AG08396 (cell line): ENCODE data around the gene MARF1.
A peak's percentile ranks its signal among the peaks of the same experiment; 100 is the strongest.
"Not testable (repeated sequence)": the region's sequence is repeated elsewhere in the genome, so short reads cannot be mapped to it uniquely, and the experiment has no call there.

ENCODE experiments used
- DNase-seq: peaks from one replicate; pipeline ENCODE4 v3.0.0; 2012; ENCODE audit warnings: low spot score, mixed read lengths

MARF1 gene

DNA sequence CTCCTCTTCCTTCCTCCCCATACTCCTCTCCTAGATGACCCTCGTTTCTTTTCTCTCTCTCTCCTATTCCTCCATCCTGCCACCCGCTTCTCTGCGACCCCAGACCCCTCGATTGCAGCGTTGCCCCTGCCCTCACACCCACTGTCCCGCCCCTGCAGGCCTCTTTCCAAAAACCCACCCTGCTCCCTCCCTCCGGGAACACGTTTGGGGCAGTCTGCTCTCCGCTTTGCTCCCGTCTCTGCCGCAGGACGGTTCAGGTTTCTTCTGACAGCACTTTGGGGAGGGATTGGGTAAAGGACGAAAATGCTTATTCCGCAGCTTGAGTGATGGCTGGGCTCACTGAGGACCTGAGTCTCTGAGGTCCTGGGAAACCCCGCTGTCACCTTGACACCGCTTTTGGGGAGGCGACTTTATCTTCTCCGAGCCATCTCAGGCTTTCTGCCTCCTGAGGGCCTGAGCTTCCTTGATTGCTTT is 7.8 kb upstream of the MARF1 start:
- DNase-seq, result peak; percentile 14

DNA sequence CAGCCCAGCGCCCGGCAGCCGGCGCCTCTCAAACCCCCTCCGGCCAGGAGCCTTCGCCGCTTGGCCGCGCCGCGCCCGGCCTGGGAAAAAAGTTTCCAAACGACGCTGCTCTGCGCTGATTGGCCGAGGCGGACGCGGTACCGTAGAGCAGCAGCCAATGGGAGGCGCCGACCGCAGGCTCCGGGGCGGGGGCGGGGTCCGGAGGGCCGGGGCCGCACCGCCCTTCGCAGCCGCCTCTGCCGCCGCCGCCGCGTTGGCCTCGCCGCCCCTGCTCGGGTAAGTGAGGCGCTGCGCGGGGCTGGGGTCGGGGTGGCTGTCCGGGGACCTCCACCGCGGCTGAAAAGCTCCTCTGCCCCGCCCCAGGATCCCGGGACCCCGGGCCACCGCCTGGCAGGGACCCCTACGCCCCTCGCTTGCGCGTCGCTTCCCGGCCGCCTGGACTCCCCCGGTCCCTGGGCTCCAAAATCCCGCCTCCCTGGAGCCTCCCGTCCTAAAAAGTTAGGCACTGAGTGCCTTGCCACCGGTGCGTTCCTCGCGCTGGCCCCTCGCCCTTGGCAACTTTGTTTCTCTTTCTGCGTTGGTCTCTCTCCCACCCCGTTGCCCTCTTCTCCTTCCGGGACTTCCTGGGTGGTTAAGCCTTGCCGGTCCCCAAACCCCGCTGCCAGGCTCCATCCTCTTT is 7.2 kb upstream of the MARF1 start, which contains the start of gene NDE1:
NDE1 (plus strand) TSS at position 227 of the 679 bp plus-strand sequence. CDS start 14,534 bp downstream, outside the sequence.
- peak; percentile 96 for DNase-seq

DNA sequence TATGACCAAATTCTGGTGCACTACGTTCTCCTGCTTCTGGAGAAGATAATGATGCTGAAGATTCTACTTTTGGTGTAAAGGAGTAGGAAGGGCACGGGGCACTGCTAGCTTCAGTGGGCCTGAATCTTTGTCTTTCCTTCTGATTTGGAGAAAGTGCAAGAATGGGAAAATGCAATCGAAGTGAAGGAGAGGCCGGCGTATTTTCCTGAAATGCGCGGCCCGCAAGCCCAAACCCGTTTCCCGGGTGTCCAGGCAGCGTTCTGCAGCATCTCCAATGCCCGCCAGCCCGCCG is 6.7 kb upstream of the MARF1 start:
- no peak for DNase-seq

DNA sequence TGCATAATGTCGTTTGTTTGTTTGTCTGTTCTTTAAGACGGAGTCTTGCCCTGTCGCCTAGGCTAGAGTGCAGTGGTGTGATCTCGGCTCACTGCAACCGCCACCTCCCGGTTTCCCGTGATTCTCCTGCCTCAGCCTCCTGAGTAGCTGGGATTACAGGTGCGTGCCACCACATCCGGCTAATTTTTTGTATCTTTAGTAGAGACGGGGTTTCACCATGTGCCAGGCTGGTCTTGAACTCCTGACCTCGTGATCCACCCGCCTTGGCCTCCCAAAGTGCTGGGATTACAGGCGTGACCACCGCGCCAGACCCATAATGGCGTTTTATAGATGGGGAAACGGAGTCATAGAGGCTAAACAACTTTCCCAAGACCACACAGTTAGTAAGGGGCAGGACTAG is 6.4 kb upstream of the MARF1 start:
- not testable (repeated sequence) for DNase-seq

DNA sequence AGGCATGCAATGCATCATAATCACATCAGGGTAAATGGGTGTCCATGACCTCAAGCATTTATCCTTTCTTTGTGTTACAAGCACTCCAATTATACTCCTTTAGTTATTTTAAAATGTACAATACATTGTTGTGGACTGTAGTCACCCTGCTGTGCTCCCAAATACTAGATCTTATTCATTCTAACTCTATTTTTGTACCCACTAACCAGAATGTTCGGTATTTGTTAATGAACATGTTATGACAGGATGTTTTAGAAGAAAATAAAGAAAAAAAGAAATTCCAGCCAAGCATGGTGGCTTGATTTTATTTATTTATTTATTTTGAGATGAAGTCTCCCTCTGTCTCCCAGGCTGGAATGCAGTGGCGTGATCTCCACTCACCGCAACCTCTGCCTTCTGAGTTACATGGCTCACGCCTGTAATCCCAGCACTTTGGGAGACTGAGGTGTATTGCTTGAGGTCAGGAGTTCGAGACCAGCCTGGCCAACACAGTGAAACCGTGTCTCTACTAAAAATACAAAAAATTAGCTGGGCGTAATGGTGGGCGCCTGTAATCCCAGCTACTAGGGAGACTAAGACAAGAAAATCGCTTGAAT is 5.3 kb upstream of the MARF1 start:
- no peak for DNase-seq

DNA sequence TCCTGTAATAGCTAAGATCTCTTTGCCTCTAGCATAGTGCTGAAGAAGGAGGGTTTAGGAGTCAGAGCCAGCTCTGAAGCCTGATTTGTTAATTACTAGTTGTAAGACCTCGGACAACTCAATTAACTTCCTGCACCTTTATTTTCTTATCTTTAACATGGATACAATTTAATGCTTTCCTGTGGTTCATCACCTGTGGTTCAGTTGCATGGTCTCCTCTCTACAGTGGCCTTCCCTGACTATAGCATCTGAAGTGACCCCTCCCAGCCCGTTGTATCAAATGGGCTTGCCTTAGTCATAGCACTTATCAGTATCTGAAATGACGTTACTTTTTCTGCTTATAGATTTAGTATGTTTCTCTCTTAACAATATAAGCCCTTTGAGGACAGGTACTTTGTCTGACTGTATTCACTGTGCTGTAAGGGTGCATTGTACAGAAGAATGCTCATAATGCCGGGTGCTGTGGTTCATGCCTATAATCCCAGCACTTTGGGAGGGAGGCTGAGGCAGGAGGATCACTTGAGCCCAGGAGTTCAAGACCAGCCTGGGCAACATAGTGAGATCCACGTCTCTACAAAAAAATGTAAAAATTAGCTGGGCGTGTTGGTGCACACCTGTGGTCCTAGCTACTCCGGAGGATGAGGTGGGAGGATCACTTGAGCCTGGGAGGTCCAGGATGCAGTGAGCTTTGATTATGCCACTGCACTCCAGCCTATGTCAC is 4.5 kb upstream of the MARF1 start:
- no peak for DNase-seq

DNA sequence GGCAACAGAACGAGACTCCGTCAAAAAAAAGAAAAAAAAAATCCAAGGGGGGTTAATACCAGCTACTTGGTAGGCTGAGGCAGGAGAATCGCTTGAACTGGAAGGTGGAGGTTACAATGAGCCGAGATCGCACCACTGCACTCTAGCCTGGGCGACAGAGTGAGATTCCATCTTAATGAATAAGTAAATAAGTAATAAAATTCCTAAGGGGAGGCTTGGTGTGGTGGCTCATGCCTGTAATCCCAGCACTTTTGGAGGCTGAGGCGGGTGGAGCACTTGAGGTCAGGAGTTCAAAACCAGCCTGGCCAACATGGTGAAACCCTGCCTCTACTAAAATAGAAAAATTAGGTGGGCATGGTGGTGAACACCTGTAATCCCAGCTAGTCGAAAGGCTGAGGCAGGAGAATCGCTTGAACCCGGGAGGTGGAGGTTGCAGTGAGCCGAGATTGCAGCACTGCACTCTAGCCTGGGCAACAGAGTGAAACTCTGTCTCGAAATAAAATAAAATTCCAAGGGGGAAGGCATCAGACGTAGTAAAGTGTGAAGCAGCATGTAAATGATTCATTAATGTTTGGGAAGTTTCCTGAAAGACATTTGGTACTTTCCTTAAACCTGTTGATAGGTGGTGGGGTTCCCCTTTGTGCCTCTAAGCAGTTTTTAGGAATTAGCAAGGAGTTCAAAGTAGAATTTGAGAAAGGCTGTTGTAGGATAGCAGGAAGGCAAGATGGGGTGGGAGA is 3.8 kb upstream of the MARF1 start:
- DNase-seq, result not testable (repeated sequence)

DNA sequence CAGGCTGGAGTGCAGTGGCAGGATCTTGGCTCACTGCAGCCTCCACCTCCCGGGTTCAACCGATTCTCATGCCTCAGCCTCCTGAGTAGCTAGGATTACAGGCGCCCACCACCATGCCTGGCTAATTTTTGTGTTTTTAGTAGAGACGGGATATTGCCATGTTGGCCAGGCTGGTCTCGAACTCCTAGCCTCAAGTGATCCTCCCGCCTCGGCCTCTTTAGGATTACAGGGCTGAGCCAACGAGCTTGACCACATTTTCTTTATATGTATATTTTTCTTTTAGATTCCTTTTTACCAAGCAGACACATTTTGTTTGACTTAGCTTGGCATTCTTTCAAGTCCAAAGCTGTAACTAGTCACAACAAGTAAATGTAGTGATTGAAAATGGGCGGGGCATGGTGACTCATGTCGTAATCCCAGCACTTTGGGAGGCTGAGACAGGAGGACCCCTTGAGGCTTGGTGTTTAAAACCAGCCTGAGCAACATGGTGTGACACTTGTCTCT is 2.1 kb upstream of the MARF1 start:
- DNase-seq, result peak; percentile 50

DNA sequence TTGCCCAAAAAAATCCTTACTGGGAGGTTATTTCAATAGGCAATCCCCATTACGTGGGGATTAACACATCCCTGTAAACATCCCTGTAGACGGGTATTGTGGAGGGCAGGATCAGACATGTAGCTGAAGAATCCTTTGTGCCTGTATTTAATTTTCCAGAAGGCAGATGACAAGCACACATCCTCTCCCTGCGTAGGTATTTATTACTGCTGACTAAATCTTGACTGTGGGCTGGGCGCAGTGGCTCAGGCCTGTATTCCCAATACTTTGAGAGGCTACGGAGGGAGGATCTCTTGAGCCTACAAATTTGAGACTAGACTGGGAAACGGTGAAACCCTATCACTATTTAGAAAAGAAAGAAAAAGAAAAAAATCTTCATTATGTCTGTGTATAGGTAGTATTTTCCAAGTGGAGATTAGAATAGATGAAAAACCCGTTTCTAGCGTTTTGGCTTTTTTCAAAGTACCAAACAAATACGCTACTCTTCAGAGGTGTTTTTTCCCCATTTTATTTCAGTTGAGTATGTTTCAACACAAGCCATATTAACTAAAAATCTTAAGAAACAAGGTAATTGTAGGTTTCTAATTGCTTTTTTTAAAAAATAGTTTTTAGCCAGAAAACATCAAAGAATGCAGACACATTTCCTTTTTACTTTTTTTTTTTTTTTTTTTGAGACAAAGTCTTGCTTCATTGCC is 1.5 kb upstream of the MARF1 start:
- no peak for DNase-seq

DNA sequence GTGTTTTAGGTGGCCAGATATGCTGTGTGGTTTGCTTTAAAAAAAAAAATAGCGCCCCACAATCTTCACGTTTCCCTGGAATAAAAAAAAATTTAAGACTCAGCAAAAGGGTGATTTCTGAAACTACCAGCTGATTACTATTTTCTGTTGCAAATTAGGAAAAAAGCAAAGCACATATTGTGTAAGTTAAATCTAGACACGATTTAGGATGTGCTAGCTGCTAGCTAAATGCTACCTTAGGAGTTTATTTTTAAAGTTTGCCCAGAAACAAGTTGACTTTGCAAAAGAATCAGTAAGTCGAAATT is 944 bp upstream of the MARF1 start:
- DNase-seq, result no peak

DNA sequence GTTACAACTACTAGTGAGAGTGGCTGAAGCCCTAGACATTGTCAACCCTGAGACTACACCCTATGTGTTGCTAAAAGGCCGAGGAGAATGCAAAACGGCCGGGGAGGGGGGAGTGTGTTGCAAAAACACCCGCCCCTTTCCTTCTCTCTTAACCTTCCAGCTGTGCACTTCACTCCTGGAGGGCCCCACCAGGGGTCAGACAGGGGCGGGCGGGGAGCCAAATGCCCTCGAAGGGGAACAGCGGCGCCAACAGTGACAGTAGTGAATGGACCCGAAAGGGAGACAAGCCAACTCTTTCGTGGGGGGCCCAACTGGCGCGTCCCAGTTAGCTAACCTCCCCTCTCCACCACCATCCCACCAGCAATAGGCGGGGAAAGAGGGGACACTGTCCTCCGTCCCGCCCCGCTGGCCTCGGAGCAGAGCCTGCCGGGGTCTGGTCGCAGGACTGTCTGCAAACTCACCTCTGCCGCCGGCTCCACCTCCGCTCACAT is 352 bp downstream of the MARF1 start:
- peak; percentile 29 for DNase-seq

DNA sequence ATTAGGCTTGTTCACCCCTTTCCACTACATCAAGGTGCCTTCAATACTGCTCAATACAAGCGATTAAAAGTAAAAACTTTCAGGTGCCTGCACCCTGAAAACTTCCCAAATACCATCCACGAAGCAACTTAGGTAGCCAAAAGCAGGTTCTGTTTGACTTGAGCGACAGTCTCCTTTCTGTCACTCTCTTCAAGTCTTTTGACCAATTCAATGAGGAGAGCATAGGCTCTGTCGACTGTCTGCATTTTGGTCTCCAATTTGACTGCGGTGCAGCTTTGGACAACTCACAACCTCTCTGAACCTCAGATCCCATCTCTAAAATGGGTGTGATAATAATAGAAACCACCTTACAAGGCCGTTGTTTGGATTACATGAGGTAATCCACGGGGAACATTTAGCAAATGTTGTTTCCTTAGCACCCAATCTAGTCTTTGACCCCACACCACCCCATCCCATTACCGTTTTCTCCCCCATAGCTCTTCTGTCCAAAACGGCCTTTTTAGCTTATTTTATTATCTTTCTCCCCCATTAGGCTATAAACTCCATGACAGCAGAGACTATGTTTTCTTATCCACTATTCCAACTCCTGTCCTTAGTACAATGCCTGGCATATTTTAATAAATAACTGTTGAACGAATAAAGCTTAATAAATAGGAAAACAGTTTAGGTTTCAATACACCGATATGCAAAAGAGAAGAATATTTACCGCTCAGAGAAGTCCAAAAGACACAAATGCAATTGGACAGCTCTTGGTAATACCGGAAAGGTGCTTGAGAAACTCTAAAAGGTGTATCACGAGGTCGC is 999 bp downstream of the MARF1 start:
- DNase-seq, result no peak

DNA sequence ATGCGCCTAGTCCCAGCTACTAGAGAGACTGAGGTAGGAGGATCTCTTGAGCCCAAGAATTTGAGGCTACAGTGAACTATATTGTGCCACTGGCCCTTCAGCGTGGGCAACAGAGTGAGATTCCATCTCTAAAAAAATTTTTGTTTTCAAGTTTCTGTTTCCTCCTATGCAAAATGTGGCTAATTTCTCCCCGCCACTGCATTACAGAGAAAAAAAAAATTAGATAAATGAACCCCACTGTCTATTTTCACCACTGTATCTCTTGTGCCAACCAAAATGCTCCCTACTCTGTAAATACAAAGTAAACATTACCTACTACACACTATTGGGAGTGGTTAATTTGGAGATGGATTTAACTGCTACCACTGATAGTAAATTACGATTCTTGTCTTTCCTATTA is 2.0 kb downstream of the MARF1 start:
- DNase-seq, result no peak

DNA sequence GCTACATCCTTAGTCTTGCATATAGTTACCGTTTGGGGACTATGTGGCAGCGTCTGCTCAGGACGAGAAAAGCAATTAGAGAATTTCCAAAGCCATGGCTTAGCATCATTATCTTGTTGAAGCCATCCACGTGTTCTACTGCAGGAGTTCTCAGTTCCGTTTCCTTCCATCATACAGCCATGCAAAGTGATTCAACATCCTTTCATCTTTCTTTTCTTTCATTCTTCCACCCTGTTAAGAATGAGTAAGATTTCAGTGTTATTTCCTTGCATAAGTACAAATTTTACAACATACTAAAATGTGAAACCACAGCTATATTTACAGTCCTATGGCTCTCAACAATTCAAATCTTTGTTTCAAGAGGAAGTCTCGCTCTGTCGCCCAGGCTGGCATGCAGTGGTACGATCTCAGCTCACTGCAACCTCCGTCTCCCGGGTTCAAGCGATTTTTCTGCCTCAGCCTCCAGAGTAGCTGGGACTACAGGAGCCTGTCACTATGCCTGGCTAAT is 3.8 kb downstream of the MARF1 start:
- DNase-seq, result no peak

DNA sequence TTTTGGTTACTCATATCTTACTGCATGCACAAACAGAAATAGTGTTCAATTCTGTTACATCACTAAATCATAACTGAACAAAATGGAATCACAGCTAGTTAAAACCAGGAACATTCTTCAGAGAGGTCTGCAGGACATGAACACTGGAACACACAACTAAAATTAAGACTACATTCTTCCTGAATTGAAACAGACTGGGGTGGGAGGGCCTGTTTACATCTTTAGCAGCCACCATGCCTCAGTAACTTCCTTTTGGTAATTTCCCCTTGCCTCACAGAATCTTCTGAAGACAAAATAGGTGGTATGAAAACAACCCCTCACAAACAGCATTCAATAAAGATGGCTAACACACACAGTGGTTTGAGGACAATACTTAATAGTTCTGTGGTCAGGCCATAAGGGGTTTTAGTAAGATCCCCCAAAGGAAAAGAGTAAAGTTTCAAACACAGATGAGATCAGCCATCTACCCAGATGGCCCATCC is 6.5 kb downstream of the MARF1 start:
- no peak for DNase-seq

DNA sequence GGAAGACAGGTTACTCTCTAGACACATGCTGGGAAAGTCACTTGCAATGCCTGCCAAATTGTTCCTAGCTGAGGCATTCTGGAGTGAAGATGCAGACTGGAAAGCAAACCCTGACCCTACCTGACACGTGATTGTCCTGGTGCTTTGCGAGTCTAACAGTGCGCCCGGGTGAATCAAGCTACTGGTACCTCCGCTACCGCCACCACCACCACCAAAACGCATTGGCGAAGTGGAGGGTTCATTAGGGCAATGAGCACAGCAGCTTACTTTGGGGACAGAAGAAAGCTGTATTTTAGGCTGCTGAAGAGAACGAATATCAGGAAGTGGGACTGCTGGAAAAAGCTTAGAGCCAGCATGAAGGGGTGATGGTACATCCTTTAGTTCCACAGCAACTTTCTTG is 7.0 kb downstream of the MARF1 start:
- no peak for DNase-seq

DNA sequence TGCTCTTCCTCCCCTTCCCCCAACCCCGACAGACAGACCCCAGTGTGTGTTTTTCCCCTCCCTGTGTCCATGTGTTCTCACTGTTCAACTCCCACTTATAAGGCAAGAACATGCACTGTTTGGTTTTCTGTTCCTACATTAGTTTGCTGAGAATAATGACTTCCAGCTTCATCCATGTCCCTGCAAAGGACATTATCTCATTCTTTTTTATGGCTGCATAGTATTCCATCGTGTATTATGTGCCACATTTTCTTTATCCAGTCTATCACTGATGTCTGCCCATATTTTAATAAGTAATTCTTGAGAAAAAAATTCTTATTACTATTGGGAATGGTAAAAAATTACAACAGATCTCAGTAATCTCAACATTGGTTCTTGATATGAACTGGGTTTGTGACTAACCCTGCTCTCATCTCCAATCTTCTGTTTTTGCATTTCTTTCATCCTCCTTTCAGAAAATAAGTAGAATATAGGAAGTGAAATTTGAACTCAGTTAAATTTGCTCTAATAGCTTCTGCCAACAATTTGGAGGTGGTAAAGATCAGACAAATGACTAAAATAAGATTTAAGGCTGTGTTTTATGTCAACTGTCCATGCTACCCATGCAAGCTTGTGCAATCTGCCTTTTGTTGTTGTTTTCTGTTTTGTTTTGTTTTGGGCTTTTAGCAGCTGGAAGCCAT is 11.1 kb downstream of the MARF1 start:
- DNase-seq, result no peak

DNA sequence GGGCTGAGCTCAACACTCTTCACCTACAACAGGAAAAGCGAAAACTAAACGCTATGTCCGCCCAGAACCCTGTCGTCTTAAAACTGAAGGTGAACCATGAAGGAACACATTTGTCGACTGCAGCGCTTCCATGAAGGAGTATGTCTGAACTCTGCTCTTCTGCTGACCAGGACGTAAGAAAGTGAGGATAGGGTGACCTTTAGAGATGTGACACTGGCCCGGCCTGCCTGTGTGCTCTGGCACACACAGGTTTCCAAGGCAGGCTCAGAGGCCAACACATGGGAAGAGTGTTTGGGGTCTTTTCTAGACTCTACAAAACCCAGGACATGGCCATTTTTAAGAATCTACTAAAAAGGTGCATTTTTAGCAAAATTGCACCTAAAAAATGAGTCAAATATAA is 21.1 kb downstream of the MARF1 start:
- DNase-seq, result no peak

DNA sequence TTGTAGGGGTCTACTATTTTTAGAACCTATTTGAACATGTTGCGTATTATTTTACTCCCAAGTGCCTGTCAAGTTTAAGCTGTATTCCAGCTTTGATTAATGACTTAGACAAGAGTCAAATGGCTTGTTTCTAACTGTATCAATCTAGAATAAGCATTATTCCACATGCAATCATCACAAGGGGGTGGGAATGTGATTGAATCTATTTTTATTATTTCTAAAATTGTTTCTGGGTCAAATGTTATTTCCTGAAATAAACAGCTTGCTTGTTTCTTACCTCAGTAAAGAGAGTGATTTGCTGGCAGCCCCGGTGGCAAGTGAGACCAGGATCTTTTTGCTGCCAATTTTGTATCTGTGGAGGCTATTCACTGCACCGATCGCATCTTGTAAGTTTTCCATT is 21.5 kb downstream of the MARF1 start:
- no peak for DNase-seq

DNA sequence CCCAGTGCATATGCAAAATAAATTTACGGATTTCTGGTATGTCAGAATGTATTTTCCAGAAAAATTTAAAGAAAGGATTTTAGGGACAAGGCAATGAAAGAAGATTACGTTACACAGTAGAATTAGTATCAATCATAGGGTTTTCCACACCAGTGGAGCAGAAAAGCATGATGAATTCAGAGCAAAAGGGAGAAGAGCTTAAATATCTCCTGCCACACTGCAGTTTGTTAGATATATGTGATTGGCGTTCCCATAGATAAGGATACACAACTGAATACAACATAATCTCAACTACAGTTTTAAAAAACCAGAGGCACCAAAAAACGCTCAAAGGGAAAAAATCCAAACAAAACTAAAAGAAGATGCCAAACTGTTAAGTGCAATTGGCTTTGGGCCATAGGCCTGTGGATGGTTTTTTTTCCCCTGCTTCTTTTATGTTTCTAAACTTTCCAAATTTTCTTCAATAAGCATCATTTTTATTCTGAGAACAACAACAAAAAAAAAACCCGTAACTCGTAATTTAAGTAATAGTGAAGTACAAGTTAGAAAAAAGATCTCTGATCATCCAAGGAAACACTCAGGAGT is 22.3 kb downstream of the MARF1 start:
- no peak for DNase-seq
